AG20443 (cell line): ENCODE results near the gene ST8SIA2.
"Not testable (repeated sequence)": the region's sequence is repeated elsewhere in the genome, so short reads cannot be mapped to it uniquely, and the experiment has no call there.

ENCODE experiments used
- DNase-seq: peaks from one replicate; pipeline ENCODE4 v3.0.0; 2012; ENCODE audit warnings: low spot score, mixed read lengths

Gene ST8SIA2

GRCh38 chr15:92443381-92443780 is 49.7 kb downstream of the ST8SIA2 start:
- DNase-seq, result no peak

GRCh38 chr15:92444631-92445030 is 51.0 kb downstream of the ST8SIA2 start:
- no peak for DNase-seq

GRCh38 chr15:92448370-92448769 is 54.7 kb downstream of the ST8SIA2 start:
- no peak for DNase-seq

- DNase-seq, result no peak
Measured at GRCh38 chr15:92449476-92449875, 55.8 kb downstream of the ST8SIA2 start.

- peak; percentile 73 for DNase-seq
Measured at GRCh38 chr15:92451225-92451825, 57.6 kb downstream of the ST8SIA2 start.

GRCh38 chr15:92452143-92452542 is 58.5 kb downstream of the ST8SIA2 start:
- no peak for DNase-seq

- no peak for DNase-seq
Measured at GRCh38 chr15:92453607-92454006, 59.9 kb downstream of the ST8SIA2 start.

- no peak for DNase-seq
Measured at GRCh38 chr15:92454555-92455105, 60.9 kb downstream of the ST8SIA2 start.

GRCh38 chr15:92455271-92455670 is 61.6 kb downstream of the ST8SIA2 start:
- no peak for DNase-seq

GRCh38 chr15:92457471-92458041 is 63.9 kb downstream of the ST8SIA2 start:
- no peak for DNase-seq

GRCh38 chr15:92460023-92460422 is 66.3 kb downstream of the ST8SIA2 start:
- DNase-seq, result no peak

GRCh38 chr15:92462424-92463125 is 68.9 kb downstream of the ST8SIA2 start:
- no peak for DNase-seq

GRCh38 chr15:92463352-92463751 is 69.7 kb downstream of the ST8SIA2 start:
- no peak for DNase-seq

GRCh38 chr15:92463826-92464225 is 70.1 kb downstream of the ST8SIA2 start:
- peak; percentile 33 for DNase-seq

GRCh38 chr15:92466834-92467233 is 73.2 kb downstream of the ST8SIA2 start:
- no peak for DNase-seq

- no peak for DNase-seq
Measured at GRCh38 chr15:92467245-92467644, 73.6 kb downstream of the ST8SIA2 start.

GRCh38 chr15:92468991-92469390 is 75.3 kb downstream of the ST8SIA2 start:
- no peak for DNase-seq

GRCh38 chr15:92471288-92471687 is 77.6 kb downstream of the ST8SIA2 start:
- no peak for DNase-seq

- no peak for DNase-seq
Measured at GRCh38 chr15:92473756-92474155, 80.1 kb downstream of the ST8SIA2 start.

GRCh38 chr15:92479730-92480129 is 86.0 kb downstream of the ST8SIA2 start:
- not testable (repeated sequence) for DNase-seq

GRCh38 chr15:92480361-92480760 is 86.7 kb downstream of the ST8SIA2 start:
- no peak for DNase-seq

GRCh38 chr15:92485441-92485840 is 91.8 kb downstream of the ST8SIA2 start:
- no peak for DNase-seq

GRCh38 chr15:92492551-92493115 is 99.0 kb downstream of the ST8SIA2 start:
- DNase-seq, result no peak
